IPS DF 4.7 (cell line): Measurements from ENCODE around the gene FRAT1.
A peak's percentile ranks its signal among the peaks of the same experiment; 100 is the strongest.
"Not testable (repeated sequence)": the region's sequence is repeated elsewhere in the genome, so short reads cannot be mapped to it uniquely, and the experiment has no call there.

Source experiments
- DNase-seq: peaks from one replicate; pipeline ENCODE4 v3.0.0-alpha.2; 2013; ENCODE audit warnings: low spot score; ENCODE audit errors: extremely low read depth

The FRAT1 gene

DNA sequence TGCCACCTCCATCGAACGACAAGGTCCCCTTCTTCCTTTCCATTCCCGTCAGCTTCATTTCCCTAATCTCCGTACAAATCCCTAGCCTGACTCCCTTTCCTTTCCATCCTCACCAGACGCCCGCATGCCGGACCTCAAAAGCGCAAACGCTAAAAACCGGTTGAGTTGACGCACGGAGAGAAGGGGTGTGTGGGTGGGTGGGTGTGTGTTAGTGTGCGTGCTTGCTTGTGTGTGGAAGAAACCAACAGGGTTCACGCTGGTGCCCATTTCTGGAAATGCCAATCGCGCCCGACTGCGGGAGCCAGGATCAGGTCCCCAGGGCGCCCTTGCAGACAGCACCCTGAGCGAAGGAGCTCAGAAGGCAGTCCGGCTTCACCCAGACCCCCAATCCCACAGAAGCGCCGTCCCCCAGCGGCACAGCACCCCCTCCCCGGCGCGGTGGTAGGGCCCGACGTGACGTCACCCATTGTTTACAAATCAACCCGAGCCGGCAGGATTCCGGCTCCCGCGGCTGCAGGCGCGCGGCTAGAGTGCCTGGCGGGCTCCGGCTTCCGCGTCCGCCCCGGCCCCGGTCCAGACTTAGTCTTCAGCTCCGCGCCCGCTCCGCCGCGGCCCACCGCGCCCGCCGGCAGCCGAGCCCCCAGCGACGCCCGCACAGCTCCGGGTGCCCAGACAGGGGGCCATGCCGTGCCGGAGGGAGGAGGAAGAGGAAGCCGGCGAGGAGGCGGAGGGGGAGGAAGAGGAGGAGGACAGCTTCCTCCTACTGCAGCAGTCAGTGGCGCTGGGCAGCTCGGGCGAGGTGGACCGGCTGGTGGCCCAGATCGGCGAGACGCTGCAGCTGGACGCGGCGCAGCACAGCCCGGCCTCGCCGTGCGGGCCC, at the start of gene FRAT1:
TSS of gene FRAT1 (plus strand) at position 500 of the 880 bp plus-strand sequence. CDS start at position 683, 183 bp downstream.
- DNase-seq, result no peak

GRCh38 chr10:97270523-97271154, 48.4 kb upstream of the FRAT1 start:
- DNase-seq, result no peak

- no peak for DNase-seq
Measured at GRCh38 chr10:97273700-97274099, 45.4 kb upstream of the FRAT1 start.

- no peak for DNase-seq
Measured at GRCh38 chr10:97274828-97275227, 44.2 kb upstream of the FRAT1 start.

DNA sequence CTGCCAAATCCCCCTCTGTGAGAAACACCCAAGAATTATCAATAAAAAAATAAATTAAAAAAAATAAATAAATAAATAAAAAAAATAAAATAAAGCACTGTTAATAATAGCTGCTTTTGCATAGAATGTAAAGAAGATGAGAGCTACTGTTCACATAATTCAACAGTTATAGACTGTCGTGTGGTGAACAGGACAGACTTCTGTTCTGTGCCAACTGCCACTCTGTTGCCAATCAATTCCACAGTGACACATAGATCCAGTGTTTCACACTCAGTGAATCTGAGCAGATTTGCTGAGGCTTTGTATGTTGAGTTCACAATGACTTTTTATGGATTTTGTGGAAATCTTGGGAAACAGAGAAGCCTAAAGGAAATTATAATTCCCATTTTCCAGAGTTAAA, 41.5 kb upstream of the FRAT1 start:
- DNase-seq, result no peak

GRCh38 chr10:97278491-97278989, 40.5 kb upstream of the FRAT1 start:
- no peak for DNase-seq

GRCh38 chr10:97279121-97279815, 39.8 kb upstream of the FRAT1 start:
- no peak for DNase-seq

GRCh38 chr10:97280783-97281182, 38.3 kb upstream of the FRAT1 start:
- no peak for DNase-seq

- DNase-seq, result not testable (repeated sequence)
Measured at GRCh38 chr10:97290076-97290475, 29.0 kb upstream of the FRAT1 start.

DNA sequence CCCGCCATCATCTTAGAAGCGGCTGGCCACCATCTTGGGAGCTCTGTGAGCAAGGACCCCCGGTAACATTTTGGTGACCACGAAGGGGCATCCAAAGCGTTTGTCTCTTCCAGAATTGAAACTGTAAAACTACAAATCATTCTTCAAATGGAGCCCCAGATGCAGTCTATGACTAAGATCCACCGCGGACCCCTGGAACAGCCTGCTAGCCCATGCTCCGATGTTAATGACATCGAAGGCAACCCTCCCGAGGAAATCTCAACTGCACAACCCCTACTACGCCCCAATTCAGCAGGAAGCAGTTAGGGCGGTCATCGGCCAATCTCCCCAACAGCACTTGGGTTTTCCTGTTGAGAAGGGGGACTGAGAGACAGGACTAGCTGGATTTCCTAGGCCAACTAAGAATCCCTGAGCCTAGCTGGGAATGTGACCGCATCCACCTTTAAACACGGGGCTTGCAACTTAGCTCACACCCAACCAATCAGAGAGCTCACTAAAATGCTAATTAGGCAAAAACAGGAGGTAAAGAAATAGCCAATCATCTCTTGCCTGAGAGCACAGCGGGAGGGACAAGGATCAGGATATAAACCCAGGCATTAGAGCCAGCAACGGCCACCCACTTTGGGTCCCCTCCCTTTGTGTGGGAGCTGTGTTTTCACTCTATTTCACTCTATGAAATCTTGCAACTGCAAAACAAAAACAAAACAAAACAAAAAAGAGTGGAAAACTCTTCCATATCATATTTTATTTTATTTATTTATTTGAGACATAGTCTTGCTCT, 28.3 kb upstream of the FRAT1 start:
- not testable (repeated sequence) for DNase-seq

GRCh38 chr10:97291357-97292096, 27.5 kb upstream of the FRAT1 start:
- DNase-seq, result no peak

DNA sequence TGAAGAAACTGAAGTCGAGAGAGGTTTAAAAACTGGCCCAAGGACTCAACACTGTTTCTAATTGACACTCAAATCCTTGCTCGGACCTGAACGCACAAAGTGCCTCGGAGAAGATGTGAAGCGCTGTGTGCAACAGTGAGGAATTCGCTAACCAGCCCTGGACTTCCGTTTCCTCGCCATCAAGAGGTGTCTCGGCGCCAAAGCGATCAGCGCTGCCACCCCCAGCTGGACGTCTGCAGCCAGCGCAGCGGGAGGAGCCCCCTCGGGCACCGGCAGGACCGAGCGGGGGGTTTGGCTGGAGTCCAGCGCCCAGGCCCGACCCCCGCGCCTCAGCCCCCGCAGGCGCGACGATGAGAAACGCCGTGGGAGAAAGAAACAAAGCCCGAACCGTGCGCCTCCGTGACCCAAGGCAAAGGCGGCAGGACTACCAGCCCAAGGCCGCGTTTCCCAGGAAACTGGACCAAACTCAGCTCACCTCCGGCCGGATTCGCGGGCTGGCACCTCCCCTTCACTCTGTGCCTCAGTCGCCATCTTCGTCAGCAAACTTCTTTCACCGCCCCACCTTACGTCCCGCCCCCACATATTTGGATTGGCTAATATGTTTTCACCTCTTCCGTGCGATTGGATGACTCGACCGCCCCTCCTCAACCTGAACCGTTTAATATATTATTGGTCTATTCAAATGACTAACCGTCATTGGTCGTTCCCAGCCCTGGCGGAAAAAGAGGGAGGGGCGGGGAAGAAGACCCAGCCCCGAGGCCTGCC, 26.8 kb upstream of the FRAT1 start, which contains the start of gene ARHGAP19:
TSS of gene ARHGAP19 (minus strand) at position 541 of the 765 bp plus-strand sequence. CDS start at position 531, 10 bp downstream.
- peak; percentile 91 for DNase-seq

GRCh38 chr10:97292862-97293198, 26.2 kb upstream of the FRAT1 start:
- no peak for DNase-seq

GRCh38 chr10:97297556-97298222, 21.4 kb upstream of the FRAT1 start:
- no peak for DNase-seq

- no peak for DNase-seq
Measured at GRCh38 chr10:97298223-97298571, 20.9 kb upstream of the FRAT1 start.

GRCh38 chr10:97300980-97301379, 18.1 kb upstream of the FRAT1 start:
- DNase-seq, result no peak

GRCh38 chr10:97302088-97302791, 16.8 kb upstream of the FRAT1 start:
- DNase-seq, result no peak

DNA sequence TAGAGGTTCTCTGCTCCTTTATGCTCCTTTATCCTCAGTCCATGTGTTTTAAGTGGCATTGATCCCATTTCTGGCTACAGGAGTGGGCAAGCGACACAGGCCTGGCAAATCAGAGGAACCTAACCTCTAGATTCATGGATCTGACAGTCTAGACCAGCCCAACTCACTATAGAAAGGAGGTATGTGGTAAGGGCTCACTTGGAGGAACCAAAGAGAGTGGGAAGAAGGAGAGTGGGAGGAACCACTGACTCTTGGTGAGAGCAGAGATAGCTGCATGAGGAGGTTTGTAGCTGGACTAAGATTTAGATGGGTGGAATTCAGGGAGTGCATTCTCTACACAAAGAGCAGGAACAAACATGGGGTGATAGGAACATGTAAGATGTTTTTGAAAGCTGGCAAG, 11.6 kb upstream of the FRAT1 start:
- no peak for DNase-seq
